ENCODE results near the gene CLK3. TPM values are rescaled to one million over a fixed set of nuclear protein-coding genes. Genes with fewer than 3 reads are reported as not detected.
"Not testable (repeated sequence)": the region's sequence is repeated elsewhere in the genome, so short reads cannot be mapped to it uniquely, and the experiment has no call there.

Gene CLK3
- total RNA-seq, 1 donor from 2014 or later: 73.6 TPM

DNA sequence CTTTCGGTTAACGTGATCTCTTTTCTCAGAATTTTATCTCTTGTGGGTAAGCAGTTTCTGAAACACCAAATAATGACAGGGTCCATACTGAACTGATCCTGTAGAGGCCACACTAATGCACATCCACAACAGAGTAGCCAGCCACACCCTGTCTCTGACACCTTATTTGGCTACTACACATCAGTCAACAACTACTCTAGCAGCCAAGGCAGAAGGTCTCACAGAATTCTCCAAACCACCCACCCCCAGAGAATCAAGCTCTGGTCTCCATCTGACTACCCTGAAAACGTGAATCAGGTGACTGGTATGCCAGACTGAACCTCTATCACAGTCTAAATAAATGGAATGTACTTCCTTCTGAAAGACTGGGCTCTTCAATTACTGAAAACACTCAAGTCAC is 42.2 kb downstream of the CLK3 start:
- no peaks in the 10 kb centered on the region for H3K27me3 Mint-ChIP-seq
- peaks cover 16% of the 10 kb centered on the region for H3K36me3 Mint-ChIP-seq
- peaks cover 24% of the 10 kb centered on the region for H3K4me1 Mint-ChIP-seq (ENCODE audit: unreplicated experiment)
- H3K27ac Mint-ChIP-seq: peak overlapping the region; percentile 81
- DNase-seq (ENCODE audit: extremely low spot score, unreplicated experiment): no peak
- H3K9me3 Mint-ChIP-seq: no peaks in the 10 kb centered on the region
- no peak overlapping the region for H3K4me3 Mint-ChIP-seq
- TF ChIP-seq, protein P1, sequence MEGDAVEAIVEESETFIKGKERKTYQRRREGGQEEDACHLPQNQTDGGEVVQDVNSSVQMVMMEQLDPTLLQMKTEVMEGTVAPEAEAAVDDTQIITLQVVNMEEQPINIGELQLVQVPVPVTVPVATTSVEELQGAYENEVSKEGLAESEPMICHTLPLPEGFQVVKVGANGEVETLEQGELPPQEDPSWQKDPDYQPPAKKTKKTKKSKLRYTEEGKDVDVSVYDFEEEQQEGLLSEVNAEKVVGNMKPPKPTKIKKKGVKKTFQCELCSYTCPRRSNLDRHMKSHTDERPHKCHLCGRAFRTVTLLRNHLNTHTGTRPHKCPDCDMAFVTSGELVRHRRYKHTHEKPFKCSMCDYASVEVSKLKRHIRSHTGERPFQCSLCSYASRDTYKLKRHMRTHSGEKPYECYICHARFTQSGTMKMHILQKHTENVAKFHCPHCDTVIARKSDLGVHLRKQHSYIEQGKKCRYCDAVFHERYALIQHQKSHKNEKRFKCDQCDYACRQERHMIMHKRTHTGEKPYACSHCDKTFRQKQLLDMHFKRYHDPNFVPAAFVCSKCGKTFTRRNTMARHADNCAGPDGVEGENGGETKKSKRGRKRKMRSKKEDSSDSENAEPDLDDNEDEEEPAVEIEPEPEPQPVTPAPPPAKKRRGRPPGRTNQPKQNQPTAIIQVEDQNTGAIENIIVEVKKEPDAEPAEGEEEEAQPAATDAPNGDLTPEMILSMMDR (conservative IDR thresholded peaks at IDR 0.05): no peak

DNA sequence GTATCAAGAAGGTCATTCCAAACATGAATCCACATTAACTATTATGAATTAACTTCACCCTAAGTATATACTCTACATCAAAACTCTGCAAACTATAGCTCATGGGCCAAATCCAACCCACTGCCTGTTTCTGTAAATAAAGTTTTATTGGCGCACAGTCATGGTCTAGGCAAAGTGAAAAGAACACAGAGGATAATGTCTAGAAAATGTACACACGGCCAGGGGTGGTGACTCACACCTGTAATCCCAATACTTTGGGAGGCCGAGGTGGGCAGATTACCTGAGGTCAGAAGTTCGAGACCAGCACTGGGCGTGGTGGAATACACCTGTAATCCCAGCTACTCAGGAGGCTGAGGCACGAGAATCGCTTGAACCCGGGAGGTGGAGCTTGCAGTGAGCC is 45.6 kb downstream of the CLK3 start:
- not testable (repeated sequence) for H3K27me3 Mint-ChIP-seq; DNase-seq (ENCODE audit: extremely low spot score, unreplicated experiment); H3K4me3 Mint-ChIP-seq; H3K36me3 Mint-ChIP-seq; H3K27ac Mint-ChIP-seq; H3K9me3 Mint-ChIP-seq
- peaks cover 28% of the 10 kb centered on the region for H3K4me1 Mint-ChIP-seq (ENCODE audit: unreplicated experiment)

DNA sequence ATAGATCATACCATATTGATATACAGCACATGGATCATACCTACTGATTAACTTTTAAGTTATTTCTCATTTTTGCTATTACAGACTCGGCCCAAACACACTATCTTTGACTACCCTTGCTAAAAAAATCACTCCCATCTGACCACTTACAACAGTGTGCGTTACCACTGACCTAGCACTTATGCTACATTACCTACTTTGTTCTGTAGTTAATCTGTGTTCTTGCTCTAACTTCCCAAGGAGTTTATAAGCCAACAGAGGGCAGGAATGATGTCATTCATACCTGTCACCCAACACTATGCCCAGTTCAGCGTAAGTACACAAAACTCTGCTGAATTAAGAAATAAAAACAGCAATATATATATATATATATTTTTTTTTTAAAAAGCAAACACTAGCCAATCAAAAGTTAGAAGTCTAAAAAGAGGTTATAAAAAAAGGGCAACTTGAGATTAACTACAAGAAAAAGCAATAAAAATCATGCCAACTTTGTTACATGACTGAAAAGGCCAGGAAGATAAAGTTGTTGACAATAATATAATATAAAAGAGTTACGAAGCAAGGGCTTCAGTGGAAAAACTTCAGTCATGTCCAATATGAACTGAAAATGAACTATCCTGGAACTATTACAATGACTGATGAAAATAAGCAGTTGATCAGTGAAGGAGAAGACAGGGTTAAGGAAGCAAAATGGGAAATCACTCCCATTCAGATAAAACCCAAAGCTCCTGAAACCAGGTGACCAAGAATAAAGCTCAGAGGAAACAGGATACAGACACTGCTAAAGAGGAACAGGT is 46.6 kb downstream of the CLK3 start:
- no peak overlapping the region for H3K4me3 Mint-ChIP-seq
- H3K27me3 Mint-ChIP-seq: no peaks in the 10 kb centered on the region
- peak overlapping the region; percentile 74 for H3K27ac Mint-ChIP-seq
- H3K4me1 Mint-ChIP-seq (ENCODE audit: unreplicated experiment): peaks cover 26% of the 10 kb centered on the region
- DNase-seq (ENCODE audit: extremely low spot score, unreplicated experiment): no peak
- H3K36me3 Mint-ChIP-seq: peaks cover 16% of the 10 kb centered on the region
- no peaks in the 10 kb centered on the region for H3K9me3 Mint-ChIP-seq
- TF ChIP-seq, protein P1 (conservative IDR thresholded peaks at IDR 0.05): no peak

DNA sequence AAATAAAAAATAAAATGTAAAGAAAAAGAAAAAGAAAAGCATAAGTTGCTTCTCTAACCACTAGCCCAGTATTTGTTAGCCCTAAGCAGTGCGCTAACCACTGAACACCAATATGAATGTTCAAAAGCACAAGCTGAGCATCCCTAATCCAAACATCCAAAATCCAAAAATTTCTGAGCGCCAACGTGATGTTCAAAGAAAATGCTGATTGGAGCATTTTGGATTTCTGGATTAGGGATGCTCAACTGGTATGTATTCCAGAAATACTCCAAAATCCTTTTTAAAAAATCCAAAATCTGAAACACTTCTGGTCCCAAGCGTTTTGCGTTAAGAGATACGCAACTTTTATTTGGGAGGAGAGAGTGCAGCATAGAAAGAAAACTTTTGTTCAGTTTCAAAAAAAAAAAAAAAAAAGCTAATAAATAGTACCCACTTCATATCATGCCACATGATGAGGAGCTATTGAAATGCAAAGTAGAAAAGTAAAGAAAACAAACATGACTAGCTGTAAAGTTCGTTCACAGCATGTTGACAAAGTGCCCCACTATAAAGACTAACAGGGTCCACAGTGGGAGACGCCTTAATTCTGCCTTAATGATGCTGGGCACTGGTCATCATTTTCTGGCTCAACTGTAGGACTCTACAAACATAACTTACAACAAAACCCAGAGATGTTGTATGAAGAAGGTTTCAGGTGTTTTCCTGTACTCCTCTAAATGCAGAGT is 47.8 kb downstream of the CLK3 start:
- Mint-ChIP-seq H3K4me3 (no peak overlapping the region), H3K4me1 (ENCODE audit: unreplicated experiment) (peaks cover 16% of the 10 kb centered on the region), H3K36me3 (peaks cover 21% of the 10 kb centered on the region), H3K27me3 (no peaks in the 10 kb centered on the region), H3K9me3 (no peaks in the 10 kb centered on the region), H3K27ac (peak overlapping the region; percentile 71)
- no peak for DNase-seq (ENCODE audit: extremely low spot score, unreplicated experiment)
- TF ChIP-seq, protein P1 (conservative IDR thresholded peaks at IDR 0.05): no peak

DNA sequence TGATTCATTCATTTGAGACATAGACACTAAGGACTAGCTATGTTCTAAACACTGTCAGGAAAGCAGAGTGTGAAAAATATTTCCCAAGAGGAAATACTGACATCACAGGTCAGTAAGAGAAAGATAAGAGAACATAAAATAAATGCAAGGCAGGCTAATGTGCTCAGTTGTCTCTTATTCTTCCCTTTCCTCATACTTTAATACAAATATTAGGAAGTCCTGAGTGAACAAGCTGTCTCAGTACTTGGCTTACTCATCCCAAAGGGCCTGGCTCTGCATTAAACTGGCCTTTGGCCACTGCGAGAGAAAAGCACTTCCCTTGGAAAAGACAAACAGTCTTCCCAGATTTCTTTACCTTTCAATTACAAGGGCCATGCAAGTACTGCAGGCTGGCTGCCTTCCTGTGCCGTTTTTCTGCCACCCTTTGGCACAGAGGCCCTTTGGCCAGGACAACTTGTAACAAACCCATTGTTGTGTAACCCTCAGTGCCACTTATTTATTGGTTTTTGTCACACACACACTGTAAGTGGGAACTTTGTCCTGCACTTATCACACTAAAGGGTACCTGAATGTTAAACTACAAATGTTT is 48.5 kb downstream of the CLK3 start:
- Mint-ChIP-seq H3K36me3 (peaks cover 21% of the 10 kb centered on the region), H3K27me3 (no peaks in the 10 kb centered on the region), H3K4me3 (no peak overlapping the region), H3K9me3 (no peaks in the 10 kb centered on the region), H3K27ac (peak overlapping the region; percentile 71), H3K4me1 (ENCODE audit: unreplicated experiment) (peaks cover 16% of the 10 kb centered on the region)
- no peak for DNase-seq (ENCODE audit: extremely low spot score, unreplicated experiment)
- TF ChIP-seq, protein P1 (conservative IDR thresholded peaks at IDR 0.05): no peak

DNA sequence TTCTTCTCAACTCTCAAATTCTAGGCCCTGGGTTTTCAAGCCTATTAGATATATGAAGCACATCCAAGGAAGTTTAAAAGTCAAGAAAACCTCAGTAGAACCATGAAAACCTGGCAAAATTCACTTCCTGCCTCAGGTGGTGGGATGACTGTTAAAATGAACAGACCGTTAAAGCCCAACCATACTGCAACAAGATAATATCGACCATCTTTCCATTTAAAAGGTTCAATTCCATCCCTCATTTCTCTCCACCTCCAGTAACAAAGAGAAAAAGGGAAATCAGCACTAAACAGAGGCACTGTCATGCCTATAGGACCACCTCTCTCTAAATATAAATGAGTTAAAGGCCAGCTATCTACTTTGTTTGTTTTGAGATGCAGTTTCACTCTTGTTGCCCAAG is 49.0 kb downstream of the CLK3 start:
- no peak overlapping the region for H3K4me3 Mint-ChIP-seq

More for the DNA sequence above, 49.0 kb downstream of the CLK3 start:
- TF ChIP-seq, protein P1 (conservative IDR thresholded peaks at IDR 0.05): no peak
- DNase-seq (ENCODE audit: extremely low spot score, unreplicated experiment): no peak
- H3K4me1 Mint-ChIP-seq (ENCODE audit: unreplicated experiment): peaks cover 16% of the 10 kb centered on the region
- H3K27ac Mint-ChIP-seq: peak overlapping the region; percentile 71
- H3K27me3 Mint-ChIP-seq: no peaks in the 10 kb centered on the region
- H3K9me3 Mint-ChIP-seq: no peaks in the 10 kb centered on the region
- H3K36me3 Mint-ChIP-seq: peaks cover 21% of the 10 kb centered on the region
